Activated CD4-positive, alpha-beta T cell treated with anti-CD3 and anti-CD28 coated beads, Interleukin-2, amount 50 U/mL, for 4 hours (primary cell): ENCODE results near the gene RAI2.

Experiments
- DNase-seq, 2 experiments: peaks; one replicate each; pipeline ENCODE4 v3.0.0-alpha.2; 2020

RAI2 gene

GRCh38 chrX:17860811-17861488, at the start of gene RAI2:
Gene RAI2 (minus strand): TSS chrX:17861298. CDS start chrX:17802010, 59,288 bp downstream.
- DNase-seq, result peak; percentile 28 to 30

GRCh38 chrX:17888421-17888820, 27.3 kb upstream of the RAI2 start:
- DNase-seq, result no peak

- DNase-seq, result no peak
Observed at GRCh38 chrX:17882680-17883079, 21.6 kb upstream of the RAI2 start.

GRCh38 chrX:17878028-17878670, 17.1 kb upstream of the RAI2 start:
- no peak for DNase-seq

GRCh38 chrX:17876135-17876534, 15.0 kb upstream of the RAI2 start:
- DNase-seq, result no peak

- DNase-seq, result no peak
Observed at GRCh38 chrX:17869580-17869979, 8.5 kb upstream of the RAI2 start.

- no peak for DNase-seq
Observed at GRCh38 chrX:17861489-17862011, 452 bp upstream of the RAI2 start.

- DNase-seq, result no peak
Observed at GRCh38 chrX:17860179-17860780, 818 bp downstream of the RAI2 start.

- DNase-seq, result peak in 1 of 2 experiments; percentile 12
Observed at GRCh38 chrX:17859609-17860178, 1.4 kb downstream of the RAI2 start.

GRCh38 chrX:17854531-17854930, 6.6 kb downstream of the RAI2 start:
- DNase-seq, result no peak

- no peak for DNase-seq
Observed at GRCh38 chrX:17854069-17854468, 7.0 kb downstream of the RAI2 start.

GRCh38 chrX:17851874-17852273, 9.2 kb downstream of the RAI2 start:
- no peak for DNase-seq

- no peak for DNase-seq
Observed at GRCh38 chrX:17848545-17849265, 12.4 kb downstream of the RAI2 start.

GRCh38 chrX:17846045-17846444, 15.1 kb downstream of the RAI2 start:
- no peak for DNase-seq

- no peak for DNase-seq
Observed at GRCh38 chrX:17844236-17844635, 16.9 kb downstream of the RAI2 start.

- DNase-seq, result no peak
Observed at GRCh38 chrX:17842769-17843525, 18.2 kb downstream of the RAI2 start.

GRCh38 chrX:17839269-17839668, 21.8 kb downstream of the RAI2 start:
- no peak for DNase-seq

GRCh38 chrX:17836830-17837229, 24.3 kb downstream of the RAI2 start:
- no peak for DNase-seq

- DNase-seq, result no peak
Observed at GRCh38 chrX:17833954-17834353, 27.1 kb downstream of the RAI2 start.

- no peak for DNase-seq
Observed at GRCh38 chrX:17831255-17831654, 29.8 kb downstream of the RAI2 start.

- DNase-seq, result no peak
Observed at GRCh38 chrX:17830211-17830610, 30.9 kb downstream of the RAI2 start.

- DNase-seq, result no peak
Observed at GRCh38 chrX:17829566-17829965, 31.5 kb downstream of the RAI2 start.
